GM18873 (cell line): ENCODE results near the gene YTHDF1.

Experiments
- ATAC-seq: cut with Tn5 transposase; IDR thresholded peaks from one replicate; pipeline ENCODE4 v1.9.1; 2021; ENCODE audit warnings: mild to moderate bottlenecking, moderate library complexity, moderate number of reproducible peaks; ENCODE audit not compliant: unreplicated experiment, low FRiP score

YTHDF1 gene

DNA sequence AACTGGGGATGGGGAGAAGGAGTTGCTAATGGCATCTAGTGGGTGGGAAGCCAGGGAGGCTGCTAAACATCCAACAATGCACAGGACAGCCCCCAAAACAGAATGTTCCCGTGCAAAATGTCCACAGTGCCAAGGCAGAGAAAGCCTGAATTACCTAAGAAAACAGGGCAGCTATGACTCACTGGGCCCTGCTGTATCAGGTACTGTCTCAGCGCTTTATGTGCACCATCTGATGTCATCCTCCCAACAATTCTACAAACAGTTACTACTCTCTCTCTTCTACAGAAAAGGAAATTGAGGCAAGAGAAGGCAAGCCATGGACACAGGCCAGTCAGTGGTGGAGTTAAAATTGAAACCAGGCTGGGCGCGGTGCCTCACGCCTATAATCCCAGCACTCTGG lies 3.1 kb downstream of the YTHDF1 start:
- no peak for ATAC-seq

DNA sequence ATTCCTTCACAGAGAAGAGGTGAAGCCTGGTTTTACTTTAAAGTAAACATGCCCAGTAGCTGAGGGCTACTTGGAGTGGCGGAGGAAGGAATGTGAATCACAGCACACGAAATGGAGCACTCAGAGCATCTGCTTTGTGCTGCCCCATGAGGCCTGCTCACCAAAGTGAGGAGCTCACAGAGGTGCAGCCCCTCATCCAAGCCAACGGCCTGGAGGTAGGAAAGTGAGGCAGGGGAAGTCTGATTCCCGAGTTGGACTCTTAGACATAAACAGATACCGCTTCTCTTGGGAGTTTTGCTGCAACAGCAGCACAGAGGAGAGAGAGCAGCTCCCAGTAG lies 3.6 kb downstream of the YTHDF1 start:
- ATAC-seq = no peak

DNA sequence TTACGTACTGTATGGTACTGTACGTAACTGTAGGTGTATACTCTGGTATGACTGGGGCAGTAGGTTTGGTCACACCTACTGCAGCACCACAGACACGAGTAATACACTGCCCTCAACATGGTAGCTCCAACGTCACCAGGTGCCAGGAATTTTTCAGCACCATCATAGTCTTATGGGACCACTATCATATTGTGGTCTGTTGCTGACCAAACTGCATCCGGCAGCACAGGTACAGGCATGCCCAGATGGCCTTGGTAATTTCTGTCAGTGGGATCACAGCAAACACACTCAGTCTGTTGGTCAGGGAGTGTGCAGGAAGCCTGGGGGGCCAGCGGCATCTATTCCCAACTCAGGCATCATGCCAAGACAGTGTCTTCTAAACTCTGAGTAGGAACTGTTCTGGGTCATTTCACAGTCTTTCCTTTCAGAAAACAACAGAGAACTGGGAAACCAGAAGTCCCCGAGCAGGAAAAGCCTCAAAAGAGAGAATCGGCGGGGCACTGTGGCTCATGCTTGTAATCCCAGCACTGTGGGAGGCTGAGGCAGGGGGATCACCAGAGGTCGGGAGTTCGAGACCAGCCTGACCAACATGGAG lies 5.8 kb downstream of the YTHDF1 start:
- ATAC-seq = no peak

DNA sequence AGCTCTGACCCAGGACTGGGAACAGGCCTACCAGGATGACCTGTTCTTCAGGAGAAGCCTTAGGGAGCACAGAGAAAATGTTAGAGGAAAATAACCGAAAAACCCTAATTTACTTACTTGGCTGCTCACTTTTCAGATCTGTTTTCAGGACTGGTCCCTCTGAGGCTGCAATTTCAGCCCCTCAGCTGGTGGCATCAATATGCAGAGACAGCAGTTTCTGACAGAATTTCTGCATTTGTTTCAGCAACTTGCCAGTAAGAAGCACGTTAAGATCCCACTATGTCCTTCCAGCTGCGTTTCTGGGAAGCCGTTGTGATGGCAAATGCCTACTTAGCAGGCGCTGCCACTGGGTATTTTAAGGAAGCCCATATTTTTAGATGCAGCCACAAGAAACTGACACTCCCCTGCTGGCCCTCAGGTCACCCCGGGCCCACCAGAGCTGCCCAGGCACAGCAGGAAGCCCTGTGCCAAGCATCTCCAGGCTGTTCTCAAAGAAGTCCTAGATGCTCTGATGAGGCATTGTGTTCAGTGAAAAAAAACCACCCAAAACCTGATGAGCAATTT lies 7.5 kb downstream of the YTHDF1 start:
- no peak for ATAC-seq

DNA sequence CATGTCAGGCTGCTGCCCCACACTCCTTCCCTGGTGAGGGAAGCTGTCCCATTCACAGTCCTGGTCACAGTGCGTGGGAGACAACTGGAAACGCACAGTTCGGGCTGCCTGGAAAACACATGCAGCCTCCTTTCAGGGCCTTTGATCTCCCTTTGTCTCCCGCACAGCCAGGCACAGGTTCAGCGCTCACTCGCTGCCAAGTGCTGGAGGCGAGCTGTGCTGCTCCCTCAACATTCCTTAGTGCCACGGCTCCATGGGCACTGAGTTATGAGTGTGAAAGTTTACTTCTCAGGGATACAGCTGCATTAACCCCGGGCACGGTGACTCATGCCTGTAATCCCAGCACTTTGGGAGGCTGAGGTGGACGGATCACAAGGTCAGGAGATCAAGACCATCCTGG lies 9.1 kb downstream of the YTHDF1 start:
- ATAC-seq = no peak

DNA sequence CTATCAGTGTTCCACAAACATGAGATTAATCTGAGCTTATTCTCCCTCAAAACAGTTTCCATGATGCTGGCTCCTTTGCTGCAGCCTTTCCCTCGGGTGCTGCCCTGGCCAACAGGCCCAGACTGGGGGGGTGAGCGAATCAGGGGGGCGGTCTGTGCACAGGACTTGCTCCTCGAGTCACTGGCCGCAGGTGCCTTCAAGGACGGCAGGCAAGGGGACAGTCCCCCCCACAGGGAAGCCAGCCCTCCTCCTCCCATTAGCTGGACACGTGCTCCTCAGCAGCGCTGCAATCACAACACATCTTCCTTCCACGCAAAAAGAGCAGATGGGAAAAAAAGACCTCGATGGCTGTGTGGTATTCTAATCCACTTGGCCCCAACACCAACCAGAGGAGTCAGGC lies 10.0 kb downstream of the YTHDF1 start:
- ATAC-seq = no peak

DNA sequence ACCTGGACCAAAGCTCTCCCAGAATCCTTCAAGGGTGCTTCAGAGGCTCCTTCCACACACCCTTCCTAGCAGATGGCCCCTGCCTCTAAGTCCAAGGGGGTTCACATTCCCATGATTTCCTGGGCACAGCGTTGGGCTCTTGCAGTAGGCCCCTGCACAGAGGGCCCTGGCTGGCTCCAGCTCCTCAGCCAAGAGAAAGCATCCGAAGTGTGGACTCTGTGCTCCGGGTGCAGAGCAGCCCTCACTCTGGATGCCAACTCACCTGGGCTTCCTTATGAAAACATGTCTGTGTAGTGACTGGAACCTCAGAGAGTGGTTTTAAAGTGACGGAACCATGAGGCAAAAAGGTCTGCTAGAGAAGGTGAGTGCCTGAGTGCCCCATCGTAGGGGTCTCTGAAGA lies 11.6 kb downstream of the YTHDF1 start:
- ATAC-seq = no peak

DNA sequence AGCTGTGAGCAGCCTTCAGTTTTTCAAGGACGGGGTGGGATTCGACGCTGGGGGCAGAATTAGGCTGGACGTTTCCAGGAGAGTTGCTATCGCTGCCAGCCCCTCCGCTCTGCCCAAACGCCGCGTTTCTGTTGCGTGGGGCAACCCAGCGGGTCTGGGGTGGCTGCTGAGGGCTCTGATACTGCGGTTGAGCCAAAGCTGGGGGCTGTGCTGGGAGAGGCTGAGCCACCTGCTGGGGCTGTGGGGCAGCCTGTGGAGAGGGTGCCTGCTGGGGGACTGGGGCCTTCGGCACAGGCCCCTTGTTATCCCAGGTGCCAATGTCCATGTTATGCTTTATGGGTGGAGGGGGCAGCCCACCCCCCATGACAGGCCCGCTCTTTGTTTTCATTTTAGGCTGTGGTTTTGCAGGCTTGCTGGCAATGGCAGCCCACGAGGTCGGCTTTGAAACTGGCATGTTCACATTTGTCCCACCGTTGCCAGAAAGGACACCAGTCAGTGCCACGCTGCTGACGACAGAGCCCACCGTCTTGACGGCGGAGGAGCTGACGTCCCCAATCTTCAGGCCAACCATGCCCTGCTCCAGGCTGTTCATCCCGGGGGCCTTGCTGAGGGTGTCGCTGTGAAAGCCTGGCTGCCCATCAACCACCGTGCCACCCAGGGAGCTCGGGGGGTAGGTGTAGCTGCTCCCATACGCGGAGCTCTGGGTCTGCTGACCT lies 13.0 kb downstream of the YTHDF1 start:
- ATAC-seq = no peak

DNA sequence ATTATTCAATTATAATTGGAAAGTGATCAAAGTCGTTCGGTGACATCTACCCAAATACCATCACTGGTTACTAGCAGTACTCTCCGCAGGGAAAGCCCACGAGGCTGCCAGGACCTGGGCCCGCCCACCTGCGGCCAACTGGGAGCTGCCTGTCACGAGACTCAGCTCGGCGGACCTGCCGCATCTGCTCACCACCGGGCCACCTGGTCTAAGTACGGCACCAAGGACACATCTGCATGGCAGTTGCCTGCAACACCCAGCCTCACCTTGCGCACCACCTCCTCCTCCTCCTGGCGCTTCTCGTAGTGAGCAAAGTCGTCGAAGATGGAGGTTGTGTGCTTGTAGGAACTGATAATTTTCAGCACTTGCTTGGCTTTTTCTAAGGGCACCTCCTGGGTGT lies 13.9 kb downstream of the YTHDF1 start:
- no peak for ATAC-seq

DNA sequence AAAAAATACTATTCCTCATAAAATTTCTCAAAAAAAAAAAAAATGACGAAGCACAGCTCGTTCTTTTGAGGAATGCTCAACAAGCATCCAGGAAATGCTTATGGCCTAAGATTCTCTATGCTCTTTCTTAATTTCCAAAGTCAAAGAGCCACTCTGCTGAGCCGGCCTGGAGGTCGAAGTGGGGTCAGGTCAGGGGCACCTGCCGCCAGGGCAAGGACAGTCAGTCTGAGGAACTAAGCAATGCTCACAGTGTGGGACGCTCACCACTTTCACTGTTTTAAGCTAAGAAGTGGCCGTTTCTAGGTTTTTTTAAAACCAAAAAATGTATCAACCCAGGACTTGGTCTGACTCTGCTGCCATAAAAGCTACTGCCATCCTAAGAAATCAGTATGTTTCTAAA lies 17.3 kb downstream of the YTHDF1 start:
- no peak for ATAC-seq

DNA sequence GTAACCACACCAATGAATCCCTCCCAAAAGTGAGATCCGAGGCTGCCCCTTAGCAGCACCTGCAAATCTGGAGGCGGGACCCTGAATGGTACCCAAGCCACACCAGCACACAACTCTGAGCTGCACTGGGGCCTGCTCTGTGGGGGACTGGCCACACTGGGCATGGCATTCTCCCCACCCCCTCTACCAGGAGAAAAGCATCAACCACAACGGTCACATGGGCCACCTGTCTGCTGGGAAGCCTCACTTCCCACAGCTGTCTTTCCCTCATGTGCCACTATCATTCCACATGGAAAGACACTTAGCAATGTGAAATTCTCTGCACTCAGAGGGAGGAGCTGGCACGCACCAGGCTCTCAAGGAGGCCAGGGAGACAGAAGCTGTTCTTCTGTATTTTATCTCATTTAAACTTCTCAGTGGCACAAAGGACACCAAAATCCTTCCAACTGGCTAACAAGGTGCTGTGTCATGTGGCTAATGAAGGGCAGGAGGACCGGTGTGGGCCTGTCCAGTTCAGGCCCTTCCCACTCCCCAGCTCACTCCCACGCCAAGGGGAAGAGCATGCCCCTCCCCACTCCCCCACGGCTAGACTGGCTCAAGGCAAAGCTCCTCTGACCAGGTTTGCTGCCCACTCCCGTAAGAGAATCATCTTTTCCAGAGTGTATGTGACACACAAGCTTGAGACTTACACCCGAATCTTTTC lies 19.0 kb downstream of the YTHDF1 start:
- ATAC-seq = no peak

DNA sequence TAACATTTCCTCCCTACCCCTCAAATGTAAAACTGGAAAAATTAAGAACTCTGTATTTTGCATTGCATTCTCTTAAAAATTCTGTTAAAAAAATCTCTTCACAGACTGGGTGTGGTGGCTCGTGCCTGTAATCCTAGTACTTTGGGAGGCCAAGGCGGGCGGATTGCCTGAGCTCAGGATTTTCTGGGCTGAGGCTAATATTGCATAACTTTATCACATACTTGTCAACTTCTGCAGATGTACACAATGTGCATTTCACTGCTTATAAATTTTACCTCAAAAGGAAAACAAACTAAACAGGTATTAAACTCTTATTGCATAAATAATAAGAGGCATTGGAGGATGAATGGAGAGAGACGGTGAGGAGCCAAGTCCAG lies 21.1 kb downstream of the YTHDF1 start:
- ATAC-seq = no peak

DNA sequence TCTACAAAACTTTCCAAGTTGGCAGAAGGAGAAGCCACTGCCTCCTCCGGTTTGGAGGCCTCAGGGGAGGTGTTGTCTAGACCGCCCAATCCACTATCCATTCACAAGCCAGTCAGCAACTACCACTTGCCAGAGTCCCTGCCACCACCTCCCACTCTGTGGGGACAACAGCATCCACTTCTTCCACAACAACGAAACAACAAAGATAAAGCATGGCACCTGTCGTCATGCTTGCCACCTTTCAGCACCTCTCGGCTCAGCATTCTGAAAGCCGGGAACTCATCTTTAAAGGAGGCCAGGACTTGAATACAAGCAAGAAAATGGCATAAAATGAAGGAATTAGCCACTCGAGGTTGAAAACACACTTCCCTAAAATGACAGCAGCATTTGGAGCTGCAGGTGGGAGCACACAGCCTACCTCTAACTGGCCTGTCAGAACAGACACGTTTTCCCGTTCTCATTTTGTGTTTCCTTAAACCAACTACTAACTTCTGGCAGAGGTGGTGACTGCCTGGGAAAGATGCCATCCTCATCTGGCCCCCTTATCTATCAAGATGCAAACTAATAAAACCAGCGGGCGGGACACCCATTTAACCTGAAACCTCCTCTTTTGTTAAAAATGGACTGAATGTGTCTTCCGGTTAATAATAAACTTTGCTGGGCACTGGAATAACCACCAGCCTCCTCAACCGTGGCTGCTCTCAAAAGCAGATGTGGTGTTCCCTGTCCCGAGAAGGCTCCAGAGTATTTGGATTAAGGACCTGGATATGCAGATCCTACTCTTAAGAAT lies 21.7 kb downstream of the YTHDF1 start:
- ATAC-seq = no peak

DNA sequence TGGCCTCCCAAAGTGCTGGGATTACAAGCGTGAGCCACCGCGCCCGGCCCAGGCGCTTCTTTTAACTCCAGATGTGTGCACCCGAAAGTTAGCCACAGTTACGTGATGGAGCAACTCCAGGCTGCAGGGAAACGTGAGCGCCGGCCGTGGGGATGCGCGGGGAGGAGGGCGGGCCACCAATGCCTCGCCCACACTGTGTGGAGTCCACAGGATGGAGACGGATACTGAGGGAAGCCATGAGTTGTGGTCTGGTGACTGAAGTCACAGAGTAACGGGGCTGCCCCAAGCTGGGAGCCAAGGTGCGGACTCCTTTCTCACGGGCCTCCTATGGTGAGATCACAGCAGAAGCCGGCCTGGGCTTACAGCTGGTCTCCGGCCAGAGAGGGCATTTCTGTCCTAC lies 23.2 kb downstream of the YTHDF1 start:
- ATAC-seq = no peak

DNA sequence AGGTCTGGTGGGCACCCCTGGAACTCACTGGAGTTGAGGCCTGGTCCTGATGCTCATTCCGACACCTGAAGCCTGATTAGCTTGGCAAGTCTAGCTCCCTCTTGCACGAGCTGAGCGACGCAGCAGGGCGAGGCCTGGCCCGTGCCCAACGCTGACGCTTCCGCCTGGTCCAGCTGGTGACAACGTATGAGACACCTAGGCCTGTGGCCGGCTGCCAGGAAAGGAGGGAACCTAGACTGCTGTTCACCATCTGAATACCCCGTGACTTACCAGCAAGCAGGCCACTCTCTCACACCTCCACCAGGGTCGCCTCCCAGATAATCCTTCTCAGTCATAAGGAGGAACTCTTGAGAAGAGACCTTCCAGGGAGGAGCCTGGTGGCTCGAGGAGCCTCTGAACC lies 24.5 kb downstream of the YTHDF1 start:
- ATAC-seq = no peak

DNA sequence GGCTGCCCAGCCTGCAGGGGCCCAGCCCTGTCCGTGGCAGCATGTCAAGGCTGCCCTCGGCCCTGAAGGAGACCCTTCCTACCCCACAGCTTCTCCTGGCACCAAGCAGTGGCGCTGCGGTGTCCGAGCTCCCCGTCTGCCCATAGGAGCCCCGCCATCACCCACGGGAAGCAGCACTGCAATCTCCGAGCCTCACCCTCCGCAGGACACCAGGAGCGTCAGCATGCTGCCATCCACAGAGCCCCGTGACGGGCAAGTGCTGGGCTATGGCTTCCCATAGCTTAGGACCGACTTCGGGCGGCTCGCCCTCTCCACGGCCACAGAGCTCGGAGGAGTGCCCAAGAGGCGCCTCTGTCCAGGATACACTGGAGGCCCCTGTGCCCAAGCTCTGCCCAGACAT lies 25.1 kb downstream of the YTHDF1 start:
- ATAC-seq = no peak

DNA sequence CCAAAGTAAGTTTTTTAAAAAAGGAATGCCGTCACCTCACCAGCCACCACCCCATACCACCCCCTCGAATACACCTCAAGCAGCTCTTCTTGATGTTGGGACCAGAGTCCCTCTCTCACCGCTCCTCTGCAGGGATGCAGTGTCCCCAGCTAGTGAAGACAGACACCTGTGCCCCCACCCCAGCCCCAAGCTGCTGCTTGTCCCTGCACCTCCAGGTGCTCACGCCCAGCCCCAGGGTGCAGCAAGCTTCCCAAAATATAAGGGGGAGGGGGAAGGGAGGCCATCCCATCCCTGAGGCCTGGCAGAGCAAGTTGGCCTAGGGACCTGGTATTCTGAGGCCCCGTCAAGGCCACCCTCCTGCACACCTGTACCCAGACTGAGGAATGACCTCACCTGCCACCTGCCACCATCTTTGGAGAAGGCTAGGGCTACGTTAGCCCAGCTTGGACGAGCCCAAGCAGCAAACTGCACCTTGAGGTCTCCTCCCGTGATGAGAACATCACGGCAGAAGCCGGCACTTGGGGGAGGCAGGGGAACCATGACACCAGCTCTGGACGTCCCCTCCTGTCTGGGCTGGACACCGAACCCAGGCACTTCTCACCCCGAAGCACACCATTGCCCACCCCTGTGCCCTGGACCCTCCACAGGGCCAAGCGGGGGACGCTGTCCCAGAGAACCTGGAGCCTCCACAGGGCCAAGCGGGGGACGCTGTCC lies 25.9 kb downstream of the YTHDF1 start:
- no peak for ATAC-seq

DNA sequence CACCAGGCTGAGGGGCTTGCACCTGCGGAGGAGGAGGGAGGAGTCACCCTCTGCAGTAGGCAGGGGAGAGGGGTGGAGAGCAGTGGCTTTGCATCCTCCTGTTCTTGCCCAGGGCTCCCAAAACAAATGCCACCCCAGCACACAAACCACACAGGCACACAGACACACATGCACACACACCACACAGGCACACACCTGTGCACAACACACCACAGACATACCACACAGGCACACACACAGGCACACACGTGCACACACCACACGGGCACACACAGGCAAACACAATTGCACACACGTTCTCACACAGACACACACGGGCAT lies 26.6 kb downstream of the YTHDF1 start:
- no peak for ATAC-seq

DNA sequence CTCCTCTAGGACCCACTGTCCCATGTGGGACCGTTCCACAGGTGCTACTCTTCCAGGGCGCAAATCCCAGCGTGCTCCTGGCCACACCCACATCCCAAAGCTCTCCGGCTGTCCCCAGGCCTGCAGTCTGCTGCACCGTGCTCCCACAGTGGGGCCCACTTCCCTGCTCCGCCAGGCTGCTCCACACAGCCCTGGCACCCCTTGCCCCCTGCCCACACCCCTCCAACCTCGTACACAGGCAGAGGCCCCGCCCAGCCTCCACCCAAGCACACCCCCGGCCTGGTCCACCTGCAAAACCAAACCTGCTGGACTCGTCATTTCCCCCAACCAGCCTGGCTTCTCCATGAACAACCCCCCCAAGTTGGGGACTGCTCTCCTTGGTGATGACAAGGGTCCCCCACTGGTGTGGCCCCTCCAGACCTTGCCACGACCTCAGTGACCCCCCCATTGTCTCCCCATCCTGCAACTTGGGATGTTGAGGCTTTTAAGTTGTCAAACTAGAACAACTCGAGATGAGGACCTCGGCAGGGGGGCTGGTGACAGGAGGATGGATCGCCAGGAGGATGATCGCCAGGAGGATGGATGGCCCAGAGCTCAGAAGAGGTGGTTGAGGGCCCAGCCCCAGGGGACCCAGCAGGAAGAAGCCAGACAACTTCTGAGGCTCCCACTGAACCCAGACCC lies 27.1 kb downstream of the YTHDF1 start:
- ATAC-seq = no peak

DNA sequence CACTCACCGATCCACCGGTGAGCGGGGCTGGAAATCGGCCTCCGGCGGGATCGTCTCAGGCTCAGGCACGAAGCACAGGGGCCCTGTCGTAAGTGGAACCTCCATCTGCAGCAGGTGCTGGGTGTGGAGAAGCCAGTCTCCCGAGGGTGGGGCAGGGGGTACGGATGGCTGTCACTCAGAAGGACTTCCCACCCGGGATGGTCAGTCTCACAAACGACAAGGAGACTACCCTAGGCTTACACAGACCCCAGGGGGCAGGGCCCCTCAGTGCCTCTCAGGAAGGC lies 27.8 kb downstream of the YTHDF1 start:
- no peak for ATAC-seq
